Ovary (tissue), 9 donors: ENCODE measurements around the gene PSPC1. TPM values are rescaled to one million over a fixed set of nuclear protein-coding genes. Genes with fewer than 3 reads are reported as not detected.
"Not testable (repeated sequence)": the region's sequence is repeated elsewhere in the genome, so short reads cannot be mapped to it uniquely, and the experiment has no call there.

ENCODE experiments used
- DNase-seq, 5 donors: peaks; one replicate each; pipeline ENCODE4 v3.0.0-alpha.2; 2019 to 2020
- H3K27ac ChIP-seq, 2 donors: fragments of 200-600 bp; one replicate each; pipeline versions ENCODE4 v1.5.1 to v1.8.0; 2019 to 2022
- H3K27me3 ChIP-seq: fragments of 200-600 bp; one replicate; pipeline ENCODE4 v1.8.0; 2022
- H3K36me3 ChIP-seq: fragments of 200-600 bp; sonication (generic); one replicate; pipeline ENCODE4 v1.5.1; 2019
- H3K4me1 ChIP-seq: one replicate; pipeline ENCODE4 v1.8.1; 2013; ENCODE audit warnings: mild to moderate bottlenecking, moderate library complexity; ENCODE audit not compliant: insufficient read depth
- H3K4me3 ChIP-seq: fragments of 200-600 bp; sonication (generic); one replicate; pipeline ENCODE4 v1.5.1; 2017
- H3K9me3 ChIP-seq, 2 donors: fragments of 200-600 bp in 1 of 2; sonication (generic) in 1 of 2; one replicate each; pipeline versions ENCODE4 v1.5.1 to v1.8.1; 2013 to 2019; ENCODE audit warnings: mild to moderate bottlenecking in 1 of 2, moderate library complexity in 1 of 2
- CTCF ChIP-seq, 3 donors: fragments of 450-650 bp in 2 of 3; fragments of 200-600 bp in 1 of 3; IDR thresholded peaks; one replicate each; pipeline versions ENCODE4 v1.5.1 to v1.8.0; 2016 to 2022; ENCODE audit warnings: antibody characterized with exemption in 3 of 3, mild to moderate bottlenecking in 1 of 3
- EP300 ChIP-seq: sonication (generic); formaldehyde crosslinking; IDR thresholded peaks from one replicate; pipeline ENCODE4 v1.6.1; 2017; ENCODE audit warnings: antibody characterized with exemption
- POLR2A ChIP-seq: fragments of 450-650 bp; IDR thresholded peaks from one replicate; pipeline ENCODE4 v1.6.1; 2017; ENCODE audit warnings: antibody characterized with exemption, mild to moderate bottlenecking, moderate library complexity
- WGBS, 3 donors: extraction: QIAGEN DNeasy Blood & Tissue Kit in 1 of 3; methylation state at CpG; one replicate each; pipeline versions ENCODE4 v1.1.5 to v1.1.7; 2013 to 2017; 5-methylcytosine and 5-hydroxymethylcytosine counted together
- intact Hi-C, 4 donors: fragments of 100-400 bp; cut with DNase I; formaldehyde crosslinking; loops; one replicate each; pipeline versions ENCODE4 v1.11.0 to v1.15.1; 2022 to 2023
- polyA plus RNA-seq, 2 donors: library from polyadenylated mRNA; stranded (reverse); fragments of 200-250 nt in 1 of 2; fragments of 350-450 nt in 1 of 2; fragmentation: Illumina TruSeq in 1 of 2; extraction: RNeasy Lipid Tissue Mini Kit (QIAGEN cat#74804) in 1 of 2; gene quantifications; one replicate each; pipeline ENCODE4 v1.2.3, GENCODE V29; 2013 to 2014
- total RNA-seq, 7 donors: library from RNA; depleted of rRNA in 2 of 7; stranded (reverse); fragments of >200 nt in 2 of 7; fragmentation: NEBNext Ultra II Directional in 3 of 7; extraction: Animal tissue kit (Norgen Biotek cat#: 25700) in 3 of 7; gene quantifications; one replicate each; pipeline versions ENCODE4 v1.1.0 to v1.2.4, GENCODE V29; 2016 to 2023
- donor health status: DM: no; HTN: no; CAD: no; lungs with moderate emphysema.
- donor health status: DM: no; HTN: no; CAD: no.
- donor health status: Bipolar disorder and iron deficiency.
- donor health status: DM: yes; HTN: yes; CAD: no.
- donor health status: DM: no; HTN: no; CAD: no.
- donor health status: DM: yes; HTN: yes; CAD: no.

The PSPC1 gene
- total and polyA plus RNA-seq, 9 donors, result 34.7 to 74.0 (median 49.1) TPM

GRCh38 chr13:19817510-19818158 is 34.9 kb upstream of the PSPC1 start:
- no peaks in the 10 kb centered on the region for H3K27me3 ChIP-seq
- TF ChIP-seq EP300, result no peak
- TF ChIP-seq CTCF (IDR thresholded peaks at IDR 0.05), result no peak
- no peak for TF ChIP-seq POLR2A
- H3K4me3 ChIP-seq, result no peak overlapping the region
- no peak overlapping the region for H3K27ac ChIP-seq
- 88 to 91% (median 88%) methylated on average over 7 of the region's 7 CpGs for WGBS, 3 donors
- no peaks in the 10 kb centered on the region for H3K36me3 ChIP-seq
- intact Hi-C loops, result no loop called here
- no peaks in the 10 kb centered on the region for H3K4me1 ChIP-seq
- H3K9me3 ChIP-seq, result no peaks in the 10 kb centered on the region
- no peak for DNase-seq

GRCh38 chr13:19817106-19817505 is 34.4 kb upstream of the PSPC1 start:
- no peaks in the 10 kb centered on the region for H3K27me3 ChIP-seq
- intact Hi-C loops, result no loop called here
- no peak overlapping the region for H3K27ac ChIP-seq
- no peak for DNase-seq
- no peaks in the 10 kb centered on the region for H3K4me1 ChIP-seq
- H3K4me3 ChIP-seq, result no peak overlapping the region
- 96 to 99% (median 97%) methylated on average over 10 of the region's 10 CpGs for WGBS, 3 donors
- no peaks in the 10 kb centered on the region for H3K36me3 ChIP-seq
- TF ChIP-seq CTCF (IDR thresholded peaks at IDR 0.05) (no peak), EP300 (no peak)
- H3K9me3 ChIP-seq, result no peaks in the 10 kb centered on the region

- H3K9me3 ChIP-seq, H3K27ac ChIP-seq, DNase-seq, H3K36me3 ChIP-seq, H3K4me3 ChIP-seq, H3K4me1 ChIP-seq, H3K27me3 ChIP-seq, intact Hi-C loops: not testable (repeated sequence)
- WGBS, 3 donors, result 94 to 97% (median 94%) methylated on average over 2 of the region's 2 CpGs
Observed at GRCh38 chr13:19815842-19816241, 33.1 kb upstream of the PSPC1 start.

- H3K9me3 ChIP-seq, result no peaks in the 10 kb centered on the region
- H3K4me3 ChIP-seq, result no peak overlapping the region
- no peaks in the 10 kb centered on the region for H3K36me3 ChIP-seq
- H3K27me3 ChIP-seq, result no peaks in the 10 kb centered on the region
- no peak for DNase-seq
- no peak overlapping the region for H3K27ac ChIP-seq
- intact Hi-C loops, result no loop called here
- 90 to 91% (median 90%) methylated on average over 7 of the region's 7 CpGs for WGBS, 3 donors
- TF ChIP-seq EP300 (no peak), POLR2A (no peak), CTCF (IDR thresholded peaks at IDR 0.05) (no peak)
- H3K4me1 ChIP-seq, result no peaks in the 10 kb centered on the region
Observed at GRCh38 chr13:19810996-19811881, 28.5 kb upstream of the PSPC1 start.

- intact Hi-C loops, result no loop called here
- Histone ChIP-seq H3K4me3 (no peak overlapping the region), H3K4me1 (no peaks in the 10 kb centered on the region), H3K9me3 (no peaks in the 10 kb centered on the region), H3K27ac (no peak overlapping the region), H3K27me3 (no peaks in the 10 kb centered on the region), H3K36me3 (no peaks in the 10 kb centered on the region)
- TF ChIP-seq EP300 (no peak), CTCF (IDR thresholded peaks at IDR 0.05) (no peak), POLR2A (no peak)
- 80 to 84% (median 80%) methylated on average over 4 of the region's 4 CpGs for WGBS, 3 donors
- no peak for DNase-seq
Observed at GRCh38 chr13:19810151-19810550, 27.4 kb upstream of the PSPC1 start.
